Peyer's patch (tissue), 4 donors: ENCODE measurements around the gene SLC22A1. TPM values are rescaled to one million over a fixed set of nuclear protein-coding genes. Genes with fewer than 3 reads are reported as not detected.
A peak's percentile ranks its signal among the peaks of the same experiment; 100 is the strongest.

Source experiments
- DNase-seq, 3 donors: peaks; one replicate each; pipeline ENCODE4 v3.0.0-alpha.2; 2017 to 2019
- H3K27ac ChIP-seq, 4 donors: fragments of 200-600 bp; sonication (generic); one replicate each; pipeline ENCODE4 v1.5.1; 2016 to 2019
- H3K27me3 ChIP-seq, 2 donors: fragments of 200-600 bp; sonication (generic); one replicate each; pipeline ENCODE4 v1.5.1; 2019
- H3K36me3 ChIP-seq, 3 donors: fragments of 200-600 bp; sonication (generic); one replicate each; pipeline ENCODE4 v1.5.1; 2016 to 2019
- H3K4me1 ChIP-seq, 4 donors: fragments of 200-600 bp; sonication (generic); one replicate each; pipeline ENCODE4 v1.5.1; 2016 to 2019
- H3K4me3 ChIP-seq, 4 donors: fragments of 200-600 bp; sonication (generic); 1 replicate in 3 of 4; 2 replicates in 1 of 4; pipeline ENCODE4 v1.5.1; 2016 to 2019; ENCODE audit warnings: mild to moderate bottlenecking in 1 of 4
- H3K9me3 ChIP-seq, 4 donors: fragments of 200-600 bp; sonication (generic); one replicate each; pipeline ENCODE4 v1.5.1; 2016 to 2019; ENCODE audit warnings: mild to moderate bottlenecking in 1 of 4
- CTCF ChIP-seq, 6 experiments: fragments of 450-650 bp in 4 of 6; fragments of 200-600 bp in 2 of 6; sonication (generic) in 1 of 6; IDR thresholded peaks; one replicate each; pipeline ENCODE4 v1.5.1; 2017 to 2019; ENCODE audit warnings: antibody characterized with exemption in 6 of 6, mild to moderate bottlenecking in 3 of 6, moderate library complexity in 1 of 6
- POLR2A ChIP-seq, 2 donors: fragments of 450-650 bp; IDR thresholded peaks; one replicate each; pipeline ENCODE4 v1.5.1; 2017; ENCODE audit warnings: antibody characterized with exemption in 2 of 2, mild to moderate bottlenecking in 2 of 2, moderate library complexity in 2 of 2
- total RNA-seq, 4 donors: library from RNA; depleted of rRNA; stranded (reverse); fragments of >200 nt; gene quantifications; one replicate each; pipeline ENCODE4 v1.1.0, GENCODE V29; 2016

The SLC22A1 gene
- total RNA-seq, 4 donors from 2014 or later = 1.1 to 8.2 (median 4.7) TPM; not detected in 1

- Histone ChIP-seq H3K4me1 (no peaks in the 10 kb centered on the region), H3K9me3 (no peaks in the 10 kb centered on the region), H3K27ac (no peak overlapping the region), H3K4me3 (no peak overlapping the region), H3K27me3 (no peaks in the 10 kb centered on the region), H3K36me3 (no peaks in the 10 kb centered on the region)
- DNase-seq = no peak
- no peak for TF ChIP-seq POLR2A (IDR thresholded peaks at IDR 0.05)
- no peak for TF ChIP-seq CTCF (IDR thresholded peaks at IDR 0.05)
Measured at GRCh38 chr6:160146454-160147145, 25.0 kb downstream of the SLC22A1 start.

DNA sequence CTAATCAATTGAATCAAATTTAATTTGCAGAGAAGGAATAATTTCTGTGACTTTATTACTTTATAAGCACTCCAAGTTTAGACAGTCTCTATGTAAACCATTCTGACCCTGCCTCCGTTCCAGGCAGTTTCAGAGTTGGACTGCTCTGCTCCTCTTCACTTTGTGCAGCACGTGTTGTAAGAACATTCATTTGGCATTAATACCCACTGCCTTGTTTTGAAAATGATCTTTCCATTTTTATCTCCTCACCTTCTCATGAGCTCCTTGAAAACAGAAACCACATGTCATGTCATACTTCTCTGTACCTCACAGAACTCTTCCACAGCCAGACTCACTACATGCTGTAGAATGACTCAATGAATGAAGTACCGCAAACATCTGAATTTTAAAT is 25.5 kb downstream of the SLC22A1 start:
- no peak for DNase-seq
- no peak overlapping the region for H3K4me3 ChIP-seq
- TF ChIP-seq POLR2A (IDR thresholded peaks at IDR 0.05) (no peak), CTCF (IDR thresholded peaks at IDR 0.05) (no peak)
- H3K9me3 ChIP-seq = no peaks in the 10 kb centered on the region
- H3K36me3 ChIP-seq = no peaks in the 10 kb centered on the region
- no peaks in the 10 kb centered on the region for H3K4me1 ChIP-seq
- no peaks in the 10 kb centered on the region for H3K27me3 ChIP-seq
- no peak overlapping the region for H3K27ac ChIP-seq

DNA sequence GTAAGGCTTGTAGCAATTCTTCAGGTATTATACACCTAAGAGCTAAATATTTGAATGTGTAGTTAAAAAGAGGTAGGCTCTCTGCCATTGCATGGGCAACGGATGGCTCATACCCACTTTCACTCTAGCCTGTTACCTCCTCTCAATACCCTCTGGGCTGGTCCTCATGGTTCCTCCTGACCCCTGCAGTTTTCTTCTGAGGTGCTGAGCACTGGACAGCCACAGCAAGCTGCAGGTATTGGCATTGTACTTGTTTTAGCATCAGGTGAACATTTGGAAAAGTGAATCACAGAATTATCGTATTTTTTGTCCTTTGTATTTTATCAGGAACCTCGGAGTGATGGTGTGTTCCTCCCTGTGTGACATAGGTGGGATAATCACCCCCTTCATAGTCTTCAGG is 32.9 kb downstream of the SLC22A1 start:
- Histone ChIP-seq H3K27me3 (no peaks in the 10 kb centered on the region), H3K27ac (no peak overlapping the region), H3K9me3 (peaks cover 0 to 6% (median 0%) of the 10 kb centered on the region in 4 donors), H3K36me3 (no peaks in the 10 kb centered on the region), H3K4me1 (no peaks in the 10 kb centered on the region), H3K4me3 (no peak overlapping the region)
- no peak for DNase-seq
- TF ChIP-seq CTCF (IDR thresholded peaks at IDR 0.05) (no peak), POLR2A (IDR thresholded peaks at IDR 0.05) (no peak)

DNA sequence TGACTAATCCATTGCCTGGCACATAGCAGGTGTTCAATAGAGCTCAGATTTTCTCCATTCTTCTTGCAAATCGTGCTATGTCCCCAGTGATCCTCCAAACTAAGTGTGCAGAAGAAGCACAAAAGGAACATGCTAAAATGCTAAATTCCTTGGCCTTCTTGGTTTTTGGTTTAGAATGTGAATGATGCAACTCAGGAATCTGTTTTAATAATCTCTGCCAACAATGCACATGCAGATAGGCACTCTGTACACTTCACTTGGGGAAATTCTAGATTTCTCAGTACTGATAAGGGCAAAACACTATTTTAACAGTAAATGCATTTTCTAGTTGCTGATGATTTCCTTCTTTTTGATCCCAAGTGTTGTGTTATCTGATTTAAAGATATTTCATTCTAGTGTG is 35.2 kb downstream of the SLC22A1 start:
- Histone ChIP-seq H3K9me3 (peaks cover 0 to 6% (median 0%) of the 10 kb centered on the region in 4 donors), H3K27me3 (no peaks in the 10 kb centered on the region), H3K4me3 (no peak overlapping the region), H3K4me1 (no peaks in the 10 kb centered on the region), H3K27ac (no peak overlapping the region), H3K36me3 (no peaks in the 10 kb centered on the region)
- DNase-seq = no peak
- TF ChIP-seq POLR2A (IDR thresholded peaks at IDR 0.05) (no peak), CTCF (IDR thresholded peaks at IDR 0.05) (no peak)

- Histone ChIP-seq H3K4me1 (peaks cover 0 to 4% (median 0%) of the 10 kb centered on the region in 4 donors), H3K27me3 (no peaks in the 10 kb centered on the region), H3K36me3 (no peaks in the 10 kb centered on the region), H3K4me3 (no peak overlapping the region), H3K27ac (no peak overlapping the region), H3K9me3 (no peaks in the 10 kb centered on the region)
- DNase-seq = no peak
- TF ChIP-seq CTCF (IDR thresholded peaks at IDR 0.05) (peak in 3 of 6 experiments; percentile 36 to 40 (median 39)), POLR2A (IDR thresholded peaks at IDR 0.05) (no peak)
Measured at GRCh38 chr6:160160450-160160849, 38.8 kb downstream of the SLC22A1 start.
